Mesodermal cell (in vitro differentiated cells): ENCODE measurements around the gene NPDC1.

Source experiments
- H3K27ac ChIP-seq: 2 replicates; pipeline ENCODE4 v1.7.0; 2013; ENCODE audit warnings: mild to moderate bottlenecking, low read depth, low read length, moderate library complexity; ENCODE audit not compliant: severe bottlenecking
- H3K36me3 ChIP-seq: 2 replicates; pipeline ENCODE4 v1.7.1; 2013; ENCODE audit warnings: mild to moderate bottlenecking, low read length, moderate library complexity; ENCODE audit not compliant: control insufficient read depth, insufficient read depth
- H3K4me1 ChIP-seq: one replicate; pipeline ENCODE4 v1.7.1; 2013; ENCODE audit warnings: mild to moderate bottlenecking, low read length; ENCODE audit not compliant: insufficient read depth, control insufficient read depth, poor library complexity, severe bottlenecking
- H3K4me3 ChIP-seq: 2 replicates; pipeline ENCODE4 v1.7.0; 2013; ENCODE audit warnings: low read length, control low read depth, mild to moderate bottlenecking; ENCODE audit not compliant: insufficient read depth, poor library complexity, severe bottlenecking; ENCODE audit errors: extremely low read depth
- H3K9me3 ChIP-seq: 2 replicates; pipeline ENCODE4 v1.7.1; 2013; ENCODE audit warnings: mild to moderate bottlenecking, low read length, moderate library complexity; ENCODE audit not compliant: control insufficient read depth
- whole genome bisulfite sequencing, 2 experiments: methylation state at CpG; one replicate each; pipeline ENCODE4 v1.1.5; 2013; ENCODE audit warnings: missing lambda C conversion rate in 2 of 2; ENCODE audit not compliant: insufficient coverage in 2 of 2; 5-methylcytosine and 5-hydroxymethylcytosine counted together

Gene NPDC1

GRCh38 chr9:137082222-137082924 is 36.4 kb upstream of the NPDC1 start:
- 93 to 95% methylated on average over 10 to 16 of the region's 16 CpGs for WGBS, 2 experiments
- H3K27ac ChIP-seq = no peak overlapping the region

GRCh38 chr9:137080260-137081122 is 34.5 kb upstream of the NPDC1 start:
- Histone ChIP-seq H3K27ac (no peak overlapping the region), H3K36me3 (peaks cover 4% of the 10 kb centered on the region), H3K9me3 (no peaks in the 10 kb centered on the region), H3K4me1 (peaks cover 26% of the 10 kb centered on the region), H3K4me3 (no peak overlapping the region)
- WGBS, 2 experiments = 89 to 90% methylated on average over 12 to 23 of the region's 24 CpGs

More at GRCh38 chr9:137082222-137082924, 36.4 kb upstream of the NPDC1 start:
- Histone ChIP-seq H3K9me3 (no peaks in the 10 kb centered on the region), H3K4me3 (no peak overlapping the region), H3K36me3 (peaks cover 4% of the 10 kb centered on the region), H3K4me1 (peaks cover 26% of the 10 kb centered on the region)

GRCh38 chr9:137079401-137079787 is 33.4 kb upstream of the NPDC1 start:
- Histone ChIP-seq H3K36me3 (peaks cover 4% of the 10 kb centered on the region), H3K27ac (no peak overlapping the region), H3K4me1 (peaks cover 26% of the 10 kb centered on the region), H3K4me3 (no peak overlapping the region), H3K9me3 (no peaks in the 10 kb centered on the region)
- 88 to 90% methylated on average over 13 of the region's 13 CpGs for WGBS, 2 experiments

- peaks cover 4% of the 10 kb centered on the region for H3K36me3 ChIP-seq
- WGBS, 2 experiments = 48 to 52% methylated on average over 34 to 51 of the region's 51 CpGs
- H3K9me3 ChIP-seq = no peaks in the 10 kb centered on the region
- H3K27ac ChIP-seq = no peak overlapping the region
- H3K4me3 ChIP-seq = peak overlapping the region; percentile 47
- peaks cover 24% of the 10 kb centered on the region for H3K4me1 ChIP-seq
Measured at GRCh38 chr9:137078701-137079400, 32.9 kb upstream of the NPDC1 start.

GRCh38 chr9:137077758-137078693 is 32.0 kb upstream of the NPDC1 start:
- Histone ChIP-seq H3K4me3 (peak overlapping the region; percentile 47), H3K36me3 (peaks cover 4% of the 10 kb centered on the region), H3K9me3 (no peaks in the 10 kb centered on the region), H3K27ac (no peak overlapping the region), H3K4me1 (peaks cover 16% of the 10 kb centered on the region)
- WGBS, 2 experiments = 17 to 18% methylated on average over 56 to 69 of the region's 76 CpGs

GRCh38 chr9:137077010-137077747 is 31.2 kb upstream of the NPDC1 start, which contains the start of gene UAP1L1:
Gene UAP1L1, plus strand, starts transcription at chr9:137077517. Its CDS starts 16 bp downstream, at chr9:137077533.
- Histone ChIP-seq H3K36me3 (peaks cover 4% of the 10 kb centered on the region), H3K4me3 (peak within 1 kb of the TSS; percentile 47), H3K4me1 (peaks cover 9% of the 10 kb centered on the region), H3K27ac (no peak within 1 kb of the TSS), H3K9me3 (no peaks in the 10 kb centered on the region)
- 7 to 8% methylated on average over 13 to 41 of the region's 87 CpGs for WGBS, 2 experiments

- H3K9me3 ChIP-seq = no peaks in the 10 kb centered on the region
- peak overlapping the region; percentile 47 for H3K4me3 ChIP-seq
- peaks cover 4% of the 10 kb centered on the region for H3K36me3 ChIP-seq
- 78% methylated on average over 14 to 15 of the region's 15 CpGs for WGBS, 2 experiments
- H3K4me1 ChIP-seq = peaks cover 9% of the 10 kb centered on the region
- no peak overlapping the region for H3K27ac ChIP-seq
Measured at GRCh38 chr9:137076636-137077009, 30.6 kb upstream of the NPDC1 start.

GRCh38 chr9:137075275-137075775 is 29.3 kb upstream of the NPDC1 start:
- no peak overlapping the region for H3K27ac ChIP-seq
- 73 to 79% methylated on average over 2 to 10 of the region's 12 CpGs for WGBS, 2 experiments
- H3K4me3 ChIP-seq = no peak overlapping the region
- H3K36me3 ChIP-seq = peaks cover 4% of the 10 kb centered on the region
- peaks cover 14% of the 10 kb centered on the region for H3K4me1 ChIP-seq
- H3K9me3 ChIP-seq = no peaks in the 10 kb centered on the region

- H3K4me1 ChIP-seq = peaks cover 14% of the 10 kb centered on the region
Measured at GRCh38 chr9:137074657-137075274, 28.8 kb upstream of the NPDC1 start.

More at GRCh38 chr9:137074657-137075274, 28.8 kb upstream of the NPDC1 start:
- WGBS, 2 experiments = 83 to 86% methylated on average over 12 of the region's 12 CpGs
- Histone ChIP-seq H3K36me3 (peaks cover 4% of the 10 kb centered on the region), H3K4me3 (no peak overlapping the region), H3K9me3 (no peaks in the 10 kb centered on the region), H3K27ac (no peak overlapping the region)
